Spleen (tissue), 11 donors: Measurements from ENCODE around the gene CSK. TPM values are rescaled to one million over a fixed set of nuclear protein-coding genes. Genes with fewer than 3 reads are reported as not detected.

Experiments used
- DNase-seq: peaks from one replicate; pipeline ENCODE4 v3.0.0-alpha.2; 2020
- H3K27ac ChIP-seq, 8 donors: fragments of 200-600 bp; sonication (generic) in 7 of 8; 1 replicate in 4 of 8; 2 replicates in 4 of 8; pipeline versions ENCODE4 v1.5.0 to v1.8.0; 2016 to 2021; ENCODE audit warnings: inconsistent platforms in 4 of 8, mild to moderate bottlenecking in 4 of 8, moderate library complexity in 1 of 8
- H3K27me3 ChIP-seq, 7 donors: fragments of 200-600 bp; sonication (generic) in 6 of 7; replicated peaks in 1 of 7; 1 replicate in 4 of 7; 2 replicates in 3 of 7; pipeline versions ENCODE4 v1.5.0 to v1.8.0; 2016 to 2021; ENCODE audit warnings: inconsistent platforms in 3 of 7, mild to moderate bottlenecking in 1 of 7
- H3K36me3 ChIP-seq, 6 donors: fragments of 200-600 bp; sonication (generic) in 5 of 6; 1 replicate in 4 of 6; 2 replicates in 2 of 6; pipeline versions ENCODE4 v1.5.0 to v1.8.0; 2016 to 2021; ENCODE audit warnings: inconsistent platforms in 2 of 6
- H3K4me1 ChIP-seq, 6 donors: fragments of 200-600 bp; sonication (generic) in 5 of 6; 1 replicate in 3 of 6; 2 replicates in 3 of 6; pipeline versions ENCODE4 v1.5.0 to v1.8.0; 2016 to 2021; ENCODE audit warnings: inconsistent platforms in 3 of 6
- H3K4me3 ChIP-seq, 8 donors: fragments of 200-600 bp; sonication (generic) in 7 of 8; 1 replicate in 4 of 8; 2 replicates in 4 of 8; pipeline versions ENCODE4 v1.5.0 to v1.8.0; 2016 to 2021; ENCODE audit warnings: inconsistent platforms in 4 of 8, mild to moderate bottlenecking in 4 of 8, moderate library complexity in 2 of 8
- H3K9me3 ChIP-seq, 8 donors: fragments of 200-600 bp; sonication (generic) in 7 of 8; 1 replicate in 4 of 8; 2 replicates in 4 of 8; pipeline versions ENCODE4 v1.5.0 to v1.8.0; 2016 to 2021; ENCODE audit warnings: inconsistent platforms in 4 of 8
- CTCF ChIP-seq, 11 experiments: fragments of 200-600 bp in 7 of 11; fragments of 450-650 bp in 4 of 11; sonication (generic) in 4 of 11; IDR thresholded peaks in 8 of 11; conservative IDR thresholded peaks in 3 of 11; 1 replicate in 7 of 11; 2 replicates in 4 of 11; pipeline versions ENCODE4 v1.4.0 to v1.8.0; 2016 to 2021; ENCODE audit warnings: antibody characterized with exemption in 11 of 11, inconsistent platforms in 4 of 11, mild to moderate bottlenecking in 1 of 11
- POLR2A ChIP-seq, 3 donors: fragments of 450-650 bp; IDR thresholded peaks; one replicate each; pipeline ENCODE4 v1.5.1; 2017; ENCODE audit warnings: antibody characterized with exemption in 3 of 3, mild to moderate bottlenecking in 1 of 3
- POLR2AphosphoS5 ChIP-seq, 3 donors: sonication (generic); formaldehyde crosslinking; IDR thresholded peaks; one replicate each; pipeline ENCODE4 v1.5.1; 2017; ENCODE audit warnings: antibody characterized with exemption in 3 of 3
- WGBS, 5 donors: extraction: QIAGEN DNeasy Blood & Tissue Kit in 3 of 5; methylation state at CpG; one replicate each; pipeline versions ENCODE4 v1.1.5 to v1.1.7; 2013 to 2018; 5-methylcytosine and 5-hydroxymethylcytosine counted together
- intact Hi-C: fragments of 100-400 bp; cut with DNase I; formaldehyde crosslinking; loops from one replicate; pipeline ENCODE4 v1.15.0; 2023; ENCODE audit warnings: low total_unique reads
- polyA plus RNA-seq, 3 donors: library from polyadenylated mRNA; stranded (reverse); fragments of 200-250 nt; gene quantifications; one replicate each; pipeline ENCODE4 v1.2.1, GENCODE V29; 2013
- total RNA-seq, 7 donors: library from RNA; depleted of rRNA in 3 of 7; stranded (reverse); fragments of >200 nt in 3 of 7; fragmentation: NEBNext Ultra II Directional in 4 of 7; extraction: Animal tissue kit (Norgen Biotek cat#: 25700) in 4 of 7; gene quantifications; one replicate each; pipeline versions ENCODE4 v1.1.0 to v1.2.1, GENCODE V29; 2016 to 2021
- donor health status: healthy with polysubstance abuse.
- donor health status: DM: no; HTN: no; CAD: no; lungs with moderate emphysema.
- donor health status: DM: no; HTN: no; CAD: no.
- donor health status: Bipolar disorder and iron deficiency.
- donor health status: healthy.
- donor health status: DM: no; HTN: no; CAD: no.
- donor health status: DM: yes; HTN: yes; CAD: no.

The CSK gene
- total and polyA plus RNA-seq, 10 donors, result 121 to 281 (median 192) TPM

DNA sequence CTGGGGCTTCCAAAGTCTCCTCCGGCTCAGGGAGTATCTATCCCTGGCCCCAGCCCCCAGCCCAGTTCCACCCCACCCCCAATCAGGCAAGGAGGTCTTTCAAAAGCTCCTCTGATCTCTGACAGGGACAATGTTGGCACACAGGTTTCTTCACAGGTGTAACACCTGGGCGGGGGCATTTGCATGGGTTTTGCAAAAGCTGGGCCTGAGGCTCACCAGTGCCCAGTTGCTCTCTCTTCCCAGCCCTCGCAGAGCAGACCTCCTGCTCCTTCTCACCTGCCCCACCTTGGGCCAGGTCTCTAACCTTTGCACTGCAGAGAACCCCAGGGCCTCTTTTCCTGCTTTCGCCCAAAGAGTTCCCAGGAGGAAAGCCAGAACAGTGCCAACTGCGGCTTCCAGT is 8.6 kb upstream of the CSK start:
- 83 to 93% (median 88%) methylated on average over 4 to 5 of the region's 5 CpGs for WGBS, 5 donors
- Histone ChIP-seq H3K27ac (peak overlapping the region in 3 of 8 donors; percentile 23 to 99 (median 99)), H3K4me1 (peaks cover 52 to 89% (median 80%) of the 10 kb centered on the region in 6 donors), H3K4me3 (no peak overlapping the region), H3K27me3 (peaks cover 0 to 2% (median 0%) of the 10 kb centered on the region in 7 donors), H3K9me3 (no peaks in the 10 kb centered on the region), H3K36me3 (no peaks in the 10 kb centered on the region)
- no peak for TF ChIP-seq POLR2A (IDR thresholded peaks at IDR 0.05)
- no peak for TF ChIP-seq POLR2AphosphoS5 (IDR thresholded peaks at IDR 0.05)
- no peak for TF ChIP-seq CTCF (IDR thresholded peaks at IDR 0.05 in 8 of 11, conservative IDR thresholded peaks at IDR 0.05 in 3 of 11)
- no peak for DNase-seq
- intact Hi-C loops, result loop anchor here (5.0 to 10.0 kb wide), 2 partner anchors 179 to 431 kb away; partner anchors contain the start of gene C15orf39

GRCh38 chr15:74773731-74774252 is 8.1 kb upstream of the CSK start:
- TF ChIP-seq POLR2AphosphoS5 (IDR thresholded peaks at IDR 0.05) (no peak), POLR2A (IDR thresholded peaks at IDR 0.05) (no peak), CTCF (IDR thresholded peaks at IDR 0.05 in 8 of 11, conservative IDR thresholded peaks at IDR 0.05 in 3 of 11) (no peak)
- H3K4me3 ChIP-seq, result no peak overlapping the region
- no peaks in the 10 kb centered on the region for H3K27me3 ChIP-seq
- H3K36me3 ChIP-seq, result no peaks in the 10 kb centered on the region
- intact Hi-C loops, result loop anchor here (5.0 to 10.0 kb wide), 2 partner anchors 179 to 431 kb away; partner anchors contain the start of gene C15orf39
- H3K27ac ChIP-seq, result peak overlapping the region in 4 of 8 donors; percentile 23 to 99 (median 98)
- H3K4me1 ChIP-seq, result peaks cover 57 to 89% (median 80%) of the 10 kb centered on the region in 6 donors
- WGBS, 5 donors, result 71 to 82% (median 74%) methylated on average over 5 of the region's 5 CpGs
- no peaks in the 10 kb centered on the region for H3K9me3 ChIP-seq
- no peak for DNase-seq

DNA sequence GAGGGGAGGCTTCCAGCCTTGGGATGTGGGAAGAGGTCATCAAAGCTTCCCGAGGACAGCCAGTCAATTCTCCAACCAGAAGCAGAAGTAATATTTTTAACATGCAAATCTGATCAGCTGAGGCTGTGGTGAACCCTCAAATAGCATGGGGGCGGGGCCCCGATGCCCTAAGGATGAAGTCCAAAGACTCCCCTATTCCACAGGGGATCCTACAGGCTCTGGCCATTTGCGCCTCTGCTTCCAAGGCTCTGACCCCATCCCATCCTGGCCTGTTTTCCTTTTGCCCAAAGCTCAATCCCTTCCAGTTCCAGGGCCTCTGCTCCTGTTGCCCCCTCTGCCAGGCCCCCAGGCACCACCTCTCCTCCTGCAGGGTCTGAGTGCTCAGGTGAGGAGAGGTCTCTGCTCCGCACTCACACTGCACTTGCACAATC is 6.7 kb upstream of the CSK start:
- H3K4me1 ChIP-seq, result peaks cover 69 to 98% (median 91%) of the 10 kb centered on the region in 6 donors
- peak overlapping the region; percentile 30 to 99 (median 96) for H3K27ac ChIP-seq
- H3K4me3 ChIP-seq, result peak overlapping the region in 1 of 8 donors; percentile 10
- WGBS, 5 donors, result 44 to 65% (median 54%) methylated on average over 5 of the region's 5 CpGs
- H3K27me3 ChIP-seq, result no peaks in the 10 kb centered on the region
- intact Hi-C loops, result loop anchor here (10.0 kb wide), 1 partner anchor 430 kb away; the partner anchor contains the start of gene C15orf39
- H3K9me3 ChIP-seq, result no peaks in the 10 kb centered on the region
- DNase-seq, result peak; percentile 77
- TF ChIP-seq CTCF (IDR thresholded peaks at IDR 0.05 in 8 of 11, conservative IDR thresholded peaks at IDR 0.05 in 3 of 11) (no peak), POLR2AphosphoS5 (IDR thresholded peaks at IDR 0.05) (no peak), POLR2A (IDR thresholded peaks at IDR 0.05) (no peak)
- no peaks in the 10 kb centered on the region for H3K36me3 ChIP-seq

- no peaks in the 10 kb centered on the region for H3K9me3 ChIP-seq
- peaks cover 75 to 100% (median 95%) of the 10 kb centered on the region in 6 donors for H3K4me1 ChIP-seq
- TF ChIP-seq POLR2A (IDR thresholded peaks at IDR 0.05) (no peak), CTCF (IDR thresholded peaks at IDR 0.05 in 8 of 11, conservative IDR thresholded peaks at IDR 0.05 in 3 of 11) (no peak), POLR2AphosphoS5 (IDR thresholded peaks at IDR 0.05) (no peak)
- peak overlapping the region; percentile 79 to 99 (median 96) for H3K27ac ChIP-seq
- no peak overlapping the region for H3K4me3 ChIP-seq
- 55 to 65% (median 60%) methylated on average over 4 of the region's 4 CpGs for WGBS, 5 donors
- no peaks in the 10 kb centered on the region for H3K27me3 ChIP-seq
- H3K36me3 ChIP-seq, result no peaks in the 10 kb centered on the region
- DNase-seq, result no peak
- intact Hi-C loops, result loop anchor here (10.0 kb wide), 1 partner anchor 429 kb away; the partner anchor contains the start of gene C15orf39
These were observed 6.0 kb upstream of the CSK start for GRCh38 chr15:74775894-74776293.
